Coronary artery (tissue), 2 donors: ENCODE measurements around the gene PNKD.

Source experiments
- DNase-seq: peaks from one replicate; pipeline ENCODE4 v3.0.0-alpha.2; 2017; ENCODE audit warnings: low spot score
- H3K27ac ChIP-seq, 2 donors: fragments of 200-600 bp; sonication (generic); one replicate each; pipeline ENCODE4 v1.5.1; 2016 to 2019
- H3K4me3 ChIP-seq: fragments of 200-600 bp; sonication (generic); 2 replicates; pipeline ENCODE4 v1.5.1; 2016; ENCODE audit warnings: mild to moderate bottlenecking, moderate library complexity
- CTCF ChIP-seq: fragments of 200-600 bp; sonication (generic); IDR thresholded peaks from one replicate; pipeline ENCODE4 v1.5.1; 2019; ENCODE audit warnings: antibody characterized with exemption

PNKD gene

GRCh38 chr2:218229239-218229638 lies 41.1 kb upstream of the PNKD start:
- no peak for DNase-seq
- H3K27ac ChIP-seq: peak overlapping the region; percentile 66 to 71
- H3K4me3 ChIP-seq: peak overlapping the region; percentile 23
- TF ChIP-seq CTCF: no peak

GRCh38 chr2:218229851-218230250 lies 40.5 kb upstream of the PNKD start:
- TF ChIP-seq CTCF: no peak
- no peak for DNase-seq
- Histone ChIP-seq H3K27ac (peak overlapping the region; percentile 55 to 66), H3K4me3 (no peak overlapping the region)

GRCh38 chr2:218230882-218231281 lies 39.4 kb upstream of the PNKD start:
- TF ChIP-seq CTCF: no peak
- Histone ChIP-seq H3K4me3 (no peak overlapping the region), H3K27ac (peak overlapping the region in 1 of 2 donors; percentile 2)
- no peak for DNase-seq

GRCh38 chr2:218233543-218233942 lies 36.8 kb upstream of the PNKD start:
- no peak overlapping the region for H3K27ac ChIP-seq
- TF ChIP-seq CTCF: no peak
- no peak overlapping the region for H3K4me3 ChIP-seq
- no peak for DNase-seq

- Histone ChIP-seq H3K27ac (no peak overlapping the region), H3K4me3 (no peak overlapping the region)
- no peak for DNase-seq
- no peak for TF ChIP-seq CTCF
Observed at GRCh38 chr2:218234521-218234920, 35.8 kb upstream of the PNKD start.

- Histone ChIP-seq H3K4me3 (no peak overlapping the region), H3K27ac (no peak overlapping the region)
- no peak for DNase-seq
- no peak for TF ChIP-seq CTCF
Observed at GRCh38 chr2:218235017-218235416, 35.3 kb upstream of the PNKD start.

GRCh38 chr2:218236829-218237228 lies 33.5 kb upstream of the PNKD start:
- H3K27ac ChIP-seq: no peak overlapping the region
- no peak for DNase-seq
- H3K4me3 ChIP-seq: no peak overlapping the region
- TF ChIP-seq CTCF: no peak
